GM12878 (cell line): ENCODE results near the gene MCM9. TPM values are rescaled to one million over a fixed set of nuclear protein-coding genes. Genes with fewer than 3 reads are reported as not detected.

Source experiments
- ATAC-seq: fragments of 200-7000 bp; cut with Tn5 transposase; 3 replicates; pipeline ENCODE4 v1.9.1; 2020; ENCODE audit warnings: mild to moderate bottlenecking, moderate library complexity
- BruUV-seq: library from RNA; stranded (reverse); fragments of 400-500 nt; replicated peaks from 2 replicates; lab custom pipeline; 2021; lab: Mats Ljungman, UMichigan
- CTCF ChIA-PET: fragments of 300-600 bp; sonication (Branson Sonifier 250); formaldehyde crosslinking; extraction: SDS; loops from one replicate; lab custom pipeline; 2021; ENCODE audit warnings: inconsistent platforms; lab: Yijun Ruan, JAX
- POLR2A ChIA-PET: fragments of 350-600 bp; formaldehyde crosslinking; extraction: SDS; loops from one replicate; lab custom pipeline; 2021; ENCODE audit warnings: inconsistent platforms; lab: Charles Lee
- RAD21 ChIA-PET: fragments of 300-600 bp; sonication (Branson Sonifier 250); formaldehyde crosslinking; loops from one replicate; lab custom pipeline; 2023; ENCODE audit warnings: antibody characterized with exemption; ENCODE audit not compliant: unreplicated experiment; lab: Charles Lee
- SMC1A ChIA-PET: fragments of 300-600 bp; sonication (Branson Sonifier 250); formaldehyde crosslinking; loops from one replicate; lab custom pipeline; 2023; ENCODE audit not compliant: unreplicated experiment, uncharacterized antibody; lab: Charles Lee
- DNase-seq: peaks from one replicate; pipeline ENCODE4 v3.0.0-alpha.2; 2011; ENCODE audit warnings: low read depth, low spot score
- FAIRE-seq: peaks from 3 replicates; lab custom pipeline; 2011; peaks lifted over from hg19 to GRCh38; lab: Jason Lieb, UNC
- H2AFZ ChIP-seq: 2 replicates; pipeline ENCODE4 v1.6.0; 2011; ENCODE audit warnings: low read depth, low read length, control low read depth; ENCODE audit not compliant: control insufficient read depth
- H3K27ac ChIP-seq: 2 replicates; pipeline ENCODE4 v1.5.1; 2011; ENCODE audit warnings: control low read depth; ENCODE audit not compliant: control insufficient read depth, insufficient read depth
- H3K27me3 ChIP-seq, 2 experiments: replicated peaks in 1 of 2; 2 replicates each; pipeline versions ENCODE4 v1.6.0 to v1.6.1; 2011; ENCODE audit warnings: low read length in 1 of 2; ENCODE audit not compliant: control insufficient read depth in 2 of 2, insufficient read depth in 2 of 2
- H3K36me3 ChIP-seq, 2 experiments: 2 replicates each; pipeline ENCODE4 v1.5.1; 2011; ENCODE audit warnings: low read length in 1 of 2; ENCODE audit not compliant: control insufficient read depth in 2 of 2, insufficient read depth in 2 of 2
- H3K4me1 ChIP-seq: 2 replicates; pipeline ENCODE4 v1.6.1; 2011; ENCODE audit warnings: mild to moderate bottlenecking, low read length, moderate library complexity, mixed read lengths; ENCODE audit not compliant: control insufficient read depth, insufficient read depth
- H3K4me2 ChIP-seq: 2 replicates; pipeline ENCODE4 v1.6.0; 2011; ENCODE audit warnings: control low read depth; ENCODE audit not compliant: control insufficient read depth, insufficient read depth
- H3K4me3 ChIP-seq: fragments of 200-600 bp; sonication (generic); 2 replicates; pipeline ENCODE4 v1.5.1; 2016
- H3K79me2 ChIP-seq: 2 replicates; pipeline ENCODE4 v1.6.0; 2011; ENCODE audit warnings: low read length; ENCODE audit not compliant: control insufficient read depth, insufficient read depth
- H3K9ac ChIP-seq: 2 replicates; pipeline ENCODE4 v1.8.0; 2011; ENCODE audit warnings: low read length, control low read depth, mixed read lengths; ENCODE audit not compliant: control insufficient read depth, insufficient read depth
- H3K9me3 ChIP-seq: replicated peaks from 3 replicates; pipeline ENCODE4 v1.5.1; 2011; ENCODE audit warnings: mild to moderate bottlenecking, low read length; ENCODE audit not compliant: control insufficient read depth, insufficient read depth
- H4K20me1 ChIP-seq: 2 replicates; pipeline ENCODE4 v1.6.0; 2011; ENCODE audit not compliant: control insufficient read depth, insufficient read depth
- EP300 ChIP-seq, 2 experiments: fragments of 150-350 bp in 1 of 2; IDR thresholded peaks; 2 replicates each; pipeline ENCODE4 v1.6.1; 2011 to 2012; ENCODE audit warnings: low read depth in 2 of 2, low read length in 2 of 2, borderline replicate concordance in 1 of 2, improper control_type of control experiment in 1 of 2, inconsistent platforms in 1 of 2; ENCODE audit not compliant: control insufficient read depth in 1 of 2
- IRF3 ChIP-seq: fragments of 450-650 bp; IDR thresholded peaks from 2 replicates; pipeline ENCODE4 v1.6.1; 2014; ENCODE audit warnings: mild to moderate bottlenecking
- PAX8 ChIP-seq: fragments of 450-650 bp; IDR thresholded peaks from 2 replicates; pipeline ENCODE4 v1.6.1; 2017; ENCODE audit warnings: mild to moderate bottlenecking, moderate library complexity
- RELA ChIP-seq: fragments of 450-650 bp; IDR thresholded peaks from 2 replicates; pipeline ENCODE4 v1.8.0; 2014; ENCODE audit warnings: borderline replicate concordance; ENCODE audit not compliant: partially characterized antibody
- SP1 ChIP-seq: IDR thresholded peaks from one replicate; pipeline ENCODE4 v1.6.1; 2011; ENCODE audit warnings: low read depth, low read length
- WRNIP1 ChIP-seq: IDR thresholded peaks from 2 replicates; pipeline ENCODE4 v1.6.1; 2011; ENCODE audit warnings: low read depth, low read length, improper control_type of control experiment, borderline replicate concordance
- YBX1 ChIP-seq: fragments of 450-650 bp; IDR thresholded peaks from 2 replicates; pipeline ENCODE4 v1.6.1; 2016; ENCODE audit warnings: antibody characterized with exemption
- YY1 ChIP-seq: IDR thresholded peaks from 2 replicates; pipeline ENCODE4 v1.6.1; 2011; ENCODE audit warnings: low read depth, mild to moderate bottlenecking, low read length
- ZBTB33 ChIP-seq: fragments of 450-650 bp; IDR thresholded peaks from 2 replicates; pipeline ENCODE4 v1.6.1; 2017; ENCODE audit warnings: mild to moderate bottlenecking
- ZBTB40 ChIP-seq: fragments of 450-650 bp; IDR thresholded peaks from 2 replicates; pipeline ENCODE4 v1.6.1; 2016; ENCODE audit warnings: mild to moderate bottlenecking, moderate library complexity, borderline replicate concordance
- ZSCAN29 ChIP-seq: fragments of 450-650 bp; IDR thresholded peaks from 2 replicates; pipeline ENCODE4 v1.6.1; 2017; ENCODE audit warnings: mild to moderate bottlenecking, moderate library complexity
- WGBS: methylation state at CpG from one replicate; pipeline ENCODE4 v1.1.6; 2016; ENCODE audit warnings: low lambda C conversion rate; ENCODE audit not compliant: insufficient replicate concordance, insufficient coverage; ENCODE audit errors: missing lambda C conversion rate; 5-methylcytosine and 5-hydroxymethylcytosine counted together
- in situ Hi-C: fragments of 300-500 bp; cut with MboI; formaldehyde crosslinking; loops from 9 replicates; pipeline ENCODE4 v1.14.3; 2018; ENCODE audit warnings: mixed read lengths
- intact Hi-C: fragments of 100-400 bp; cut with micrococcal nuclease; formaldehyde crosslinking; loops from one replicate; pipeline ENCODE4 v1.14.2; 2022; ENCODE audit not compliant: unreplicated experiment
- polyA plus RNA-seq, 11 experiments: library from polyadenylated mRNA; depleted of rRNA in 4 of 11; unstranded in 6 of 11; stranded (reverse) in 5 of 11; fragments of >200 nt; fragmentation: Nextera tagmentation in 4 of 11; fragmentation: Illumina TruSeq in 1 of 11; extraction: Ambion mirVana in 4 of 11; extraction: Trizol in 1 of 11; gene quantifications; 1 replicate in 1 of 11; 2 replicates in 10 of 11; pipeline versions ENCODE4 v1.2.1 to v1.2.3, GENCODE V29; 2011 to 2016; ENCODE audit warnings: inconsistent platforms in 2 of 11, missing spikeins in 2 of 11, low read depth in 1 of 11
- total RNA-seq, 4 experiments: library from RNA; depleted of rRNA in 3 of 4; stranded (reverse); fragments of >200 nt in 3 of 4; fragmentation: Illumina TruSeq in 1 of 4; extraction: Trizol in 1 of 4; gene quantifications; 2 replicates each; pipeline versions ENCODE4 v1.2.1 to v1.2.3, GENCODE V29; 2013 to 2021

The MCM9 gene
- total and polyA plus RNA-seq, 10 of the 15 experiments (the other 5 are each of a cell fraction or from before 2014, with no cell fraction given) = 3.4 to 18.5 (median 9.7) TPM

- TF ChIP-seq ZBTB33 = no peak
- no peak for TF ChIP-seq YY1
- TF ChIP-seq ZSCAN29 = no peak
- TF ChIP-seq RELA = no peak
- no peak for TF ChIP-seq WRNIP1
- no peak for TF ChIP-seq SP1
- TF ChIP-seq PAX8 = no peak
Measured at GRCh38 chr6:118787724-118788423, 147.1 kb downstream of the MCM9 start (continued).

- H2AFZ ChIP-seq = no peak overlapping the region
- H3K4me1 ChIP-seq = no peaks in the 10 kb centered on the region
- no peak overlapping the region for H3K9ac ChIP-seq
- ChIA-PET CTCF (interaction anchor here (0.7 to 2.0 kb wide), 4 partner anchors 9 to 221 kb away, joined by 3 to 9 read pairs (median 4); no protein-coding TSS in a partner anchor), SMC1A (interaction anchor here (0.8 to 0.9 kb wide), 2 partner anchors 24 to 241 kb away, joined by 3 read pairs; no protein-coding TSS in a partner anchor), RAD21 (interaction anchor here (1.2 kb wide), 1 partner anchor 109 kb away, joined by 3 read pairs; no protein-coding TSS in a partner anchor), POLR2A (interaction anchor here (0.6 kb wide), 1 partner anchor 11 kb away, joined by 3 read pairs; no protein-coding TSS in a partner anchor)
- no TSS peak for BruUV-seq
- H3K4me3 ChIP-seq = no peak overlapping the region
- no peaks in the 10 kb centered on the region for H3K79me2 ChIP-seq
- DNase-seq (no peak), ATAC-seq (no peak), FAIRE-seq (no peak)
- WGBS = 50% methylated on average over 8 of the region's 8 CpGs
- no peaks in the 10 kb centered on the region for H3K27me3 ChIP-seq
- intact Hi-C loops = no loop called here
- H4K20me1 ChIP-seq = no peaks in the 10 kb centered on the region
- no peaks in the 10 kb centered on the region for H3K9me3 ChIP-seq
- no peaks in the 10 kb centered on the region for H3K36me3 ChIP-seq
- H3K4me2 ChIP-seq = no peak overlapping the region
- H3K27ac ChIP-seq = no peak overlapping the region
- in situ Hi-C loops = loop anchor here (10.0 to 25.0 kb wide), 2 partner anchors 502 to 800 kb away; no protein-coding TSS in a partner anchor
- no peak for TF ChIP-seq IRF3
- no peak for TF ChIP-seq ZBTB40
- TF ChIP-seq YBX1 = no peak
- no peak for TF ChIP-seq EP300 (IDR thresholded peaks at IDR 0.05; ENCODE audit: borderline replicate concordance in 1 of 2, control insufficient read depth in 1 of 2, low read depth in 2 of 2, low read length in 2 of 2)
Measured at GRCh38 chr6:118786596-118787453, 148.1 kb downstream of the MCM9 start.
